Measurements from ENCODE around the gene NDRG3. TPM values are rescaled to one million over a fixed set of nuclear protein-coding genes. Genes with fewer than 3 reads are reported as not detected.

The NDRG3 gene
- total and polyA plus RNA-seq, 10 of the 15 experiments (the other 5 are each of a cell fraction or from before 2014, with no cell fraction given): 11.2 to 29.7 (median 14.9) TPM

GRCh38 chr20:36686504-36686903 is 59.4 kb downstream of the NDRG3 start:
- no peaks in the 10 kb centered on the region for H3K27me3 ChIP-seq (replicated peaks in 1 of 2; ENCODE audit: control insufficient read depth in 2 of 2, insufficient read depth in 2 of 2, low read length in 1 of 2)
- no peak overlapping the region for H3K4me2 ChIP-seq (ENCODE audit: control insufficient read depth, insufficient read depth)
- FAIRE-seq: no peak
- WGBS (ENCODE audit: insufficient coverage, insufficient replicate concordance, low lambda C conversion rate, missing lambda C conversion rate): 100% methylated on average over 2 of the region's 2 CpGs
- no peak overlapping the region for H3K27ac ChIP-seq (ENCODE audit: control insufficient read depth, insufficient read depth)
- RAD21 ChIA-PET (ENCODE audit: unreplicated experiment): no interaction called here
- no peaks in the 10 kb centered on the region for H3K9me3 ChIP-seq (replicated peaks; ENCODE audit: control insufficient read depth, insufficient read depth, low read length)
- H4K20me1 ChIP-seq (ENCODE audit: control insufficient read depth, insufficient read depth): no peaks in the 10 kb centered on the region
- H3K4me1 ChIP-seq (ENCODE audit: control insufficient read depth, insufficient read depth, low read length): no peaks in the 10 kb centered on the region
- BruUV-seq (replicated peaks): no TSS peak
- no peak overlapping the region for H3K4me3 ChIP-seq
- ATAC-seq: no peak
- SMC1A ChIA-PET (ENCODE audit: uncharacterized antibody, unreplicated experiment): no interaction called here
- no peak for DNase-seq (ENCODE audit: low read depth, low spot score)
- no peaks in the 10 kb centered on the region; a peak in 1 of 4 replicates for H3K36me3 ChIP-seq (ENCODE audit: control insufficient read depth in 2 of 2, insufficient read depth in 2 of 2, low read length in 1 of 2)
- H2AFZ ChIP-seq (ENCODE audit: control insufficient read depth, low read depth, low read length): no peak overlapping the region
- H3K79me2 ChIP-seq (ENCODE audit: control insufficient read depth, insufficient read depth, low read length): no peaks in the 10 kb centered on the region
- POLR2A ChIA-PET: interaction anchor here (0.6 to 0.9 kb wide), 2 partner anchors 10 to 15 kb away, joined by 3 read pairs; no protein-coding TSS in a partner anchor
- no peak overlapping the region for H3K9ac ChIP-seq (ENCODE audit: control insufficient read depth, insufficient read depth, low read length)
- CTCF ChIA-PET: interaction anchor here (0.6 to 1.2 kb wide), 3 partner anchors 20 to 211 kb away, joined by 3 read pairs; no protein-coding TSS in a partner anchor
- in situ Hi-C loops (cut with MboI): no loop called here
- intact Hi-C loops (cut with micrococcal nuclease; ENCODE audit: unreplicated experiment): no loop called here
- TF ChIP-seq FOXM1 (IDR thresholded peaks at IDR 0.05; ENCODE audit: low read depth, low read length) (no peak), ZBTB4 (CRISPR knock-in tag; IDR thresholded peaks at IDR 0.05) (no peak), RBBP5 (conservative IDR thresholded peaks at IDR 0.05) (no peak), MEF2A (IDR thresholded peaks at IDR 0.05; ENCODE audit: insufficient read depth, low read depth, low read length) (no peak), HDGF (IDR thresholded peaks at IDR 0.05) (no peak), NR2C2 (IDR thresholded peaks at IDR 0.05; ENCODE audit: borderline replicate concordance, control insufficient read depth, insufficient read length, low read depth) (no peak), NRF1 (conservative IDR thresholded peaks at IDR 0.05; ENCODE audit: low read depth, low read length) (no peak), MYC (IDR thresholded peaks at IDR 0.05; ENCODE audit: insufficient read depth, insufficient read length, insufficient replicate concordance, low read length, severe bottlenecking) (no peak), E2F4 (IDR thresholded peaks at IDR 0.05; ENCODE audit: low read depth, low read length) (no peak), SUZ12 (IDR thresholded peaks at IDR 0.05; ENCODE audit: unreplicated experiment) (no peak), SUPT20H (IDR thresholded peaks at IDR 0.05; ENCODE audit: borderline replicate concordance, control insufficient read depth, low read depth, low read length) (no peak), ELK1 (IDR thresholded peaks at IDR 0.05; ENCODE audit: low read depth, low read length) (no peak), PML (IDR thresholded peaks at IDR 0.05; ENCODE audit: low read length) (no peak), PKNOX1 (IDR thresholded peaks at IDR 0.05) (no peak)
